ENCODE results near the gene MGAT4D.

GRCh38 chr4:140483445-140483844 is 14.6 kb downstream of the MGAT4D start:
- TF ChIP-seq EZH2 (IDR thresholded peaks at IDR 0.05; ENCODE audit: borderline replicate concordance, insufficient read depth, low read depth, low read length, poor library complexity, severe bottlenecking) (no peak), CTCF (IDR thresholded peaks at IDR 0.05) (no peak)
